Activated naive CD4-positive, alpha-beta T cell treated with anti-CD3 and anti-CD28 coated beads, Interleukin-2, amount 10 ng/mL, durations not matched to agents 5 hours and 36 hours (primary cell): ENCODE measurements around the gene TPM2. TPM values are rescaled to one million over a fixed set of nuclear protein-coding genes. Genes with fewer than 3 reads are reported as not detected.

Source experiments
- microRNA-seq: library from miRNA; unstranded; fragments of <30 nt; microRNA quantifications from one replicate; pipeline ENCODE4 v1.2.0, GENCODE V29; 2022; ENCODE audit warnings: borderline microRNAs expressed, borderline replicate concordance
- total RNA-seq, 2 experiments: library from RNA; stranded (reverse); gene quantifications; one replicate each; pipeline ENCODE4 v1.2.3, GENCODE V29; 2021

TPM2 gene
- total RNA-seq: 10 to 100 TPM; 14.9 to 17.2 TPM

GRCh38 chr9:35689542-35690293 lies at the start of gene TPM2:
Gene TPM2, minus strand, starts transcription at chr9:35689925. Its CDS starts 108 bp downstream, at chr9:35689817.

GRCh38 chr9:35732185-35732799 lies 42.6 kb upstream of the TPM2 start, which contains the start of the genes CREB3 and TLN1:
Gene CREB3, plus strand, starts transcription at chr9:35732666. Its CDS starts 107 bp downstream, at chr9:35732773.
Gene TLN1, minus strand, starts transcription at chr9:35732195. Its CDS starts 6,501 bp downstream, at chr9:35725694.

GRCh38 chr9:35673132-35674024 lies 16.3 kb downstream of the TPM2 start, which contains the start of gene CA9:
Gene CA9, plus strand, starts transcription at chr9:35673928. Its CDS starts 32 bp downstream, at chr9:35673960.

GRCh38 chr9:35664531-35665470 lies 24.9 kb downstream of the TPM2 start, which contains the start of gene ARHGEF39:
Gene ARHGEF39, minus strand, starts transcription at chr9:35665195. Its CDS starts 26 bp downstream, at chr9:35665169.

GRCh38 chr9:35658137-35658967 lies 31.4 kb downstream of the TPM2 start, which contains the start of gene CCDC107:
Gene CCDC107, plus strand, starts transcription at chr9:35658292. Its CDS starts 88 bp downstream, at chr9:35658380.

GRCh38 chr9:35657546-35658136 lies 32.1 kb downstream of the TPM2 start, which contains the start of gene RMRP:
Gene RMRP, minus strand, starts transcription at chr9:35658019.

GRCh38 chr9:35650341-35651158 lies 39.2 kb downstream of the TPM2 start, which contains the start of gene SIT1:
Gene SIT1, minus strand, starts transcription at chr9:35650931. Its CDS starts 78 bp downstream, at chr9:35650853.

Small RNA genes lying within 50 kb of the gene (microRNA-seq; reads per million reads assigned to microRNA genes)
- gene MIR6852 (1.9 reads per million), gene MIR6853 (not detected)

Other genes starting within 250 kb of the TPM2 start
- gene RUSC2, start 199.8 kb downstream of the TPM2 start, total RNA-seq: 1 to 10 TPM; 2.6 to 3.2 TPM
- 10 to 100 TPM; 33.8 to 35.3 TPM for gene TESK1, start 84.7 kb downstream of the TPM2 start, total RNA-seq
- gene CD72, start 71.5 kb downstream of the TPM2 start, total RNA-seq: 1 to 10 TPM; 6.1 to 6.7 TPM
- 100 to 1,000 TPM; 191 to 193 TPM for gene SIT1, start 39.0 kb downstream of the TPM2 start, total RNA-seq
- over 10,000 TPM in 1 of 2 experiments, 1,000 to 10,000 TPM in 1; 9,431 to 11,936 TPM for gene RMRP, start 31.9 kb downstream of the TPM2 start, total RNA-seq
- gene CCDC107, start 31.6 kb downstream of the TPM2 start, total RNA-seq: 10 to 100 TPM; 34.3 to 37.9 TPM
- gene ARHGEF39, start 24.7 kb downstream of the TPM2 start, total RNA-seq: 10 to 100 TPM; 13.8 to 14.5 TPM
- under 1 TPM in 1 of 2 experiments, not detected in 1; 0.24 TPM for gene CA9, start 16.0 kb downstream of the TPM2 start, total RNA-seq
- gene TLN1, start 42.3 kb upstream of the TPM2 start, total RNA-seq: 100 to 1,000 TPM; 332 to 348 TPM
- 10 to 100 TPM; 17.9 to 18.1 TPM for gene CREB3, start 42.7 kb upstream of the TPM2 start, total RNA-seq
- gene GBA2, start 59.3 kb upstream of the TPM2 start, total RNA-seq: 10 to 100 TPM; 53.8 to 55.3 TPM
- 10 to 100 TPM; 28.1 to 28.8 TPM for gene RGP1, start 59.4 kb upstream of the TPM2 start, total RNA-seq
- not detected for gene MSMP, start 64.4 kb upstream of the TPM2 start, total RNA-seq
- gene NPR2, start 101.7 kb upstream of the TPM2 start, total RNA-seq: 10 to 100 TPM in 1 of 2 experiments, 1 to 10 TPM in 1; 8.6 to 10.5 TPM
- 1 to 10 TPM; 1.3 to 1.8 TPM for gene SPAG8, start 122.3 kb upstream of the TPM2 start, total RNA-seq
- gene HINT2, start 125.1 kb upstream of the TPM2 start, total RNA-seq: 10 to 100 TPM; 59.6 to 61.1 TPM
- not detected for gene FAM221B, start 138.8 kb upstream of the TPM2 start, total RNA-seq
- gene TMEM8B, start 139.3 kb upstream of the TPM2 start, total RNA-seq: 1 to 10 TPM; 2.7 to 3.0 TPM
- gene OR13J1, start 180.5 kb upstream of the TPM2 start, total RNA-seq: not detected
- gene HRCT1, start 216.3 kb upstream of the TPM2 start, total RNA-seq: not detected
- not detected for gene SPAAR, start 219.6 kb upstream of the TPM2 start, total RNA-seq